NCI-H2227 (cell line): ENCODE results near the gene ABHD2.
A peak's percentile ranks its signal among the peaks of the same experiment; 100 is the strongest.

ENCODE experiments used
- DNase-seq: peaks from one replicate; lab custom pipeline; 2025; ENCODE audit not compliant: unreplicated experiment; lab: John Stamatoyannopoulos, UW

Gene ABHD2

GRCh38 chr15:89187301-89187985 lies 99.2 kb downstream of the ABHD2 start:
- DNase-seq: no peak

- no peak for DNase-seq
Observed at GRCh38 chr15:89187986-89188514, 99.8 kb downstream of the ABHD2 start.

DNA sequence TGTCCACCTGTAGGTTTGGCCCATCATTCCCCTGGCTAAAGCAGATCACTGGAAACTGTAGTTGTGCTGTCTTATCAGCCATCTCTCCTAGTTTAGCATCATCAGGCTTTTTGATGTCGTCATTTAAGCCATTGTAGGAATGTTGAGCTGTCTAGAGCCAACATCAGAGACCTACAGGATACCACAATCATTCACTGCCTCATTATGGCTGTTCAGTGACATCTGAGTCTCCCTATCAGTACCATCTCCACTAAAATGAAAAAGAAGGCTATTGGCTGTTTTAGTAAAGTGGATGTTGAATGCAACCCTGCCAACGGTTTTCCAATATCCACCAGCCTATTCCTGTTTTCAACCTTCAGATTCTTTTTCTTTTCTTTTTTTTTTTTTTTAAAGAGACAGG lies 103.9 kb downstream of the ABHD2 start:
- no peak for DNase-seq

DNA sequence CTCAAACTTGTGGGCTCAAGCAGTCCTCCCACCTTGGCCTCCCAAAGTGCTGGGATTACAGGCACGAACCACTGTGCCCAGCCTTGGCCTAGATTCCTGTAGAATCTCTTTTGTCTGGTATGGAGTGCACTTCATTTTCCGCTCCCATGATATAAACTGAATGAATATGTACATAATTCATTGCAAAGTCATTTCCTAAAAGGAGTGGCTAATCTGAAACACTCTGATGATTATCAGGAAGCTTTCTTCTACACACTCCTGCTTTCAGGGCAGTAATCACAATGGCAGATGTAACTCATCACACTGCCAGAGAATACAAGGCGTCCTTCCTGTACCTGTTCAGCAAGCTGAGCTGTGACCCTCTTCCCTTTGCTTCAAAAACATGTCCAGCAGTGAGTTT lies 104.5 kb downstream of the ABHD2 start:
- DNase-seq: no peak

DNA sequence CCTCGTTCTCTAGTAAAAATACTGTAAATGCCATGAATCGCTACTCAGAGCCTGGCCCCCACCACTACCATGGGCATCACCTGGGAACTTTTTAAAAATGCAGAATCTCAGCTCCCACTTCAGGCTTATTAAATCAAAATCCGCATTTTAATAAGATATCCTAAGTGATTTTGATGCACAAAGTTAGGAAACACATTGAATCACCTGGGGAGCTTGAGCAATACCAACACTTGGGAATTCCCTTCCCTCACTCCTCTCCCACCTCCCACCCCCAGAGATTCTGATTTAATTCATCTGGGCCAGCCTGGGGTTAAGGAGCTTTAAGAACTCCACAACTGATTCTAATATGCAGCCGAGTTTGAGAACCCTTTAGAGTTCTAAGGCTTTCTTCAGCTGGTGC lies 106.4 kb downstream of the ABHD2 start:
- DNase-seq: no peak

DNA sequence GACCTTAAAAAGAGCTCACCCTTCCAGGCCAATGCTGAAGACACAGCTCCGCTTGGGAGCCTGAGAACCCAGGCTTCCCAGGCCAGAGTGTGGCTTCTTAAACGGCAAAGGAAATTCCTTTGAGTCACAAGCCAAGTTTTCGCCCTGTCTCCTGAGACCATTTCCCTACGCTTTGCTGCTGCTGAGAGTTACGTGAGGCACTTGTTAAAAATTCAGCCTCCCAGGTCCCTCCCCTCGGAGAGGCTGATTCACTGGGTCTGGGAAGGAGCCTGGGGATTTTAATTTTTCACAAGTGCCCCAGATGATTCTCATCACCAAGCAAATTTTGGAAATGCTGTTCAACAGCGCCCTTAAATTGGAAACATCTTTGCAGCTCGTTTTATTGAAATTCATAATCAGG lies 107.6 kb downstream of the ABHD2 start:
- no peak for DNase-seq

- no peak for DNase-seq
Observed at GRCh38 chr15:89196241-89196640, 108.0 kb downstream of the ABHD2 start.

DNA sequence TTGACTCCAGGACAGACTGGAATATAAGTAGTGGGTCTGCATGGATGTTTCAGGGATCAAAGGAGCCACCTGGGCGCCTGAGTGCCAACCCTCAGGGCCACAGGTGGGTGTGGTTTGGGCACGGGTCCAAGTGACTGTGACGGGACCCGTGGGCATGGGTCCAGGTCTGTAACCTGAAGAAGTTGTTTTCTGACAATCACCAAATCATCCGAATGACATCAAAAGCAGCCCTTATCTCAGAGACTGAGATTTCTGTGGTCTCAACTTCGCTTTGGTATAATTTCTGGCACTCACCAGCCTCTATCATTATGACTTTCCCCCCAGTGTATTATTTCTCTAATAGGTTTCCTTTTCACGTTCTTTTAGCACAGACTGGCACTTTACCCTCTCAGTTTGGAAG lies 108.7 kb downstream of the ABHD2 start:
- no peak for DNase-seq

GRCh38 chr15:89197503-89197971 lies 109.3 kb downstream of the ABHD2 start:
- DNase-seq: no peak

GRCh38 chr15:89198196-89198595 lies 109.9 kb downstream of the ABHD2 start:
- DNase-seq: no peak

GRCh38 chr15:89198934-89199333 lies 110.7 kb downstream of the ABHD2 start:
- DNase-seq: no peak

GRCh38 chr15:89199746-89200145 lies 111.5 kb downstream of the ABHD2 start:
- no peak for DNase-seq

GRCh38 chr15:89200182-89200581 lies 111.9 kb downstream of the ABHD2 start:
- DNase-seq: no peak

- DNase-seq: no peak
Observed at GRCh38 chr15:89201465-89202005, 113.3 kb downstream of the ABHD2 start.

DNA sequence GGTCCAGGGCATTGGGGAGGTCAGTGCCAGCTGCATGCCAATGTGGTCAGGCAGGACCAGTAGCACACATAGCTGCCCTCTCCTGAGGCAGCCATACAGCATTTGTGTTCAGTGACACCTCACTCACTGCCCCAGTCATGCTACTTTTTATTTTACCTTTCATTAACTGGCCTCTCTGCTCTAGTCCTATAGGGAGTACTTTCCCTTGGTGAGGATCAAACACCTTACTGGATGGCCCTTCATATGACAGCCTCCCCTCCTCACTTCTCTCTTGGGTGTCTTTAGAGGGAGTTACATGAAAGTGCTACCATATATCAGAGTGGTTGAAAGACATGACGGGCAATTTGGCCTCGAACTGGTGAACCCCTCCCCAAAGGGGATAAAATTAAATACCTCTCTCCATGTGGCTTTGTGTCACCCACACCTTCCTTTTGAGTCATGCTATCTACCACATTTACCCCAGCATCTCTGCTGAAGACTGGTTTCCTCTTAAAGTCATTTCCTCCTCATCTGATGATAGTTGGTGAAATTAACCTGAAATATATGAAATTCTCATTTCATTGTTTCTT lies 115.5 kb downstream of the ABHD2 start:
- DNase-seq: no peak

DNA sequence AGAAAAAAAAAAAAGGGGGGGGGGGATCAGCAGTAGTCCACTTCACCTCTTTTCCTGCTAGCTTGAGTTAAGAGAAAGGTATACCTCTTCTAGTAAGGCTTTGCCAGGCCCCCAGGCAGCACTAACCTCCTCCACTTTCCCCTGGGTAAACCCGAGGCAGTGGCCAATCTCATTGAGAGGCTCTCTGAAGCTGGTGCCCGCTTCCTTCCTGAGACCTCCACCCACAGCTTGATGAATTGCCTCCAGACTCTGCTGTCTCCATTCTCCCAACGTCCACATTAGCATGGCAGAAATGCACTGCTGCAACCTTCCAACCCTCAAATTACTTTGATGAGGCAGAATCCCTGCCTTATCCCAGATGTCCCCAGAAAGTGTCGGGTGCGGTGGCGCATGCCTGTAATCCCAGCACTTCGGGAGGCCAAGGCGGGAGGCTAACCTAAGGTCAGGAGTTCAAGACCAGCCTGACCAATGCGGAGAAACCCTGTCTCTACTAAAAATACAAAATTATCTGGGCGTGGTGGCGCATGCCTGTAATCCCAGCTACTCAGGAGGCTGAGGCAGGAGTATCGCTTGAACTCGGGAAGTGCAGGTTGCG lies 117.8 kb downstream of the ABHD2 start:
- no peak for DNase-seq

GRCh38 chr15:89206908-89207331 lies 118.7 kb downstream of the ABHD2 start:
- peak; percentile 75 for DNase-seq

GRCh38 chr15:89208256-89208655 lies 120.0 kb downstream of the ABHD2 start:
- no peak for DNase-seq

DNA sequence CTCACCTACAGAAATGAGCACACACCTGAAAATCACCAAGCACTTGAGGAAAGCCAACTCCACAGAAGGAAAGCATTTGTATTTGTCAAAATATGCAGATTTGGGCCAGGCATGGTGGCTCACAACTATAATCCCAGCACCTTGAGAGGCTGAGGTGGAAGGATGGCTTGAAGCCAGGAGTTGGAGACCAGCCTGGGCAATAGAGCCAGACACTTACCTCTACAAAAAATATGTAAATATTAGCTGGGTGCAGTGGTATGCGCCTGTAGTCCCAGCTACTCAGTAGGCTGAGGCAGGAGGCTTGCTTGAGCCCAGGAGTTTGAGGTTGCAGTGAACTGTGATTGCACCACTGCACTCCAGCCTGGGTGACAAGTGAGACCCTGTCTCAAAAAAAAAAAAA lies 120.8 kb downstream of the ABHD2 start:
- DNase-seq: no peak

DNA sequence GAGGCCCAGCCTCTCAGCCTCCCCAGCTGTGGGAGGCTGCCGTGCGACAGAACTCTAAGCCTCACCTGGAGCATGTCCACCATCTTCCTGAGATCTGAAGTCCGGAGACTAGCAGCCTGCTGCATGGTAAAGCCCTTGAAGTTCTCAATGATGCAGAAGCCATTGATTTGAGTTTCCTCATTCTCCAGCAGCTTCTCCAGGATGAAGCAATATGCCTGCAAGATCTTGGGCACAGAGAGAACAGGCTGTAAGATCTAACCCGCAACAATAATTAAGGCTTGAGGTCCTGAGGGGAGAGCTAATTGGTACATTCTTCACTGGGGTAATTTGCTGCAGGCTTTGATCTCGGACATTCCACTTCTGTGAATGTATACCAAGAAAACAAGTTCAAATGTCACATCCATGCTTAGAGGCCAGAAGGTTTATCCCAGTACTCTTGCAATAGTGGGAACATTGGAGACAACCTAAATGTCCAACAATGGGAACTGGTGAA lies 123.5 kb downstream of the ABHD2 start:
- DNase-seq: no peak

GRCh38 chr15:89215627-89216026 lies 127.4 kb downstream of the ABHD2 start:
- no peak for DNase-seq

DNA sequence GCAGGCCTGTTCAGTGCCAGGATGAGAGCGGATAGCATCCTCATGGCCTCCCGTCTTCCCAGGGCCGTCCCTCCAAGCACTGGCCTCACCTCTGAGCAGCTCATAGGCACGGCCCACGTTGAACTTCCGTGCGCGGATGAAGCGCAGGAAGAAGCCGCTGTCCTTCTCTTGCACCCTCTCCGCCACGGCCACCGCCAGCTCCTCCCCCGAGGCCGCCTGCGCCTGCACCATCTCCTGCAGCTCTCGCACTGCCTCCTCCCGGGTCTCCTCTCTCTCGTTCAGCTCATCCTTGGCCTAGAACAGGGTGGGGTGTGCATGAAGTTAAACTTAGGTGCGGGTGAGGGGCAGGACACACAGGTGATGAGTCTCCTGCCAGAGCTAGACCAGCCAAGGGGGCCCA lies 128.8 kb downstream of the ABHD2 start:
- no peak for DNase-seq
